Spleen (tissue), 7 donors: ENCODE measurements around the gene POU6F2.

Experiments
- CTCF ChIP-seq, 11 experiments: fragments of 200-600 bp in 7 of 11; fragments of 450-650 bp in 4 of 11; sonication (generic) in 4 of 11; IDR thresholded peaks in 8 of 11; conservative IDR thresholded peaks in 3 of 11; 1 replicate in 7 of 11; 2 replicates in 4 of 11; pipeline versions ENCODE4 v1.4.0 to v1.8.0; 2016 to 2021; ENCODE audit warnings: antibody characterized with exemption in 11 of 11, inconsistent platforms in 4 of 11, mild to moderate bottlenecking in 1 of 11
- POLR2A ChIP-seq, 3 donors: fragments of 450-650 bp; IDR thresholded peaks; one replicate each; pipeline ENCODE4 v1.5.1; 2017; ENCODE audit warnings: antibody characterized with exemption in 3 of 3, mild to moderate bottlenecking in 1 of 3
- POLR2AphosphoS5 ChIP-seq, 3 donors: sonication (generic); formaldehyde crosslinking; IDR thresholded peaks; one replicate each; pipeline ENCODE4 v1.5.1; 2017; ENCODE audit warnings: antibody characterized with exemption in 3 of 3
- donor health status: DM: no; HTN: no; CAD: no; lungs with moderate emphysema.
- donor health status: DM: no; HTN: no; CAD: no.
- donor health status: DM: no; HTN: no; CAD: no.

GRCh38 chr7:39248041-39248691, 270.5 kb downstream of the POU6F2 start:
- TF ChIP-seq CTCF (IDR thresholded peaks at IDR 0.05 in 8 of 11, conservative IDR thresholded peaks at IDR 0.05 in 3 of 11) (no peak), POLR2A (IDR thresholded peaks at IDR 0.05) (no peak), POLR2AphosphoS5 (IDR thresholded peaks at IDR 0.05) (no peak)
